IPS-20b (cell line): ENCODE measurements around the gene ZMYM1.

ENCODE experiments used
- H3K27ac ChIP-seq: one replicate; pipeline ENCODE4 v1.5.1; 2013; ENCODE audit warnings: low read length
- H3K27me3 ChIP-seq: 2 replicates; pipeline ENCODE4 v1.6.1; 2013; ENCODE audit warnings: mild to moderate bottlenecking, low read length, inconsistent platforms; ENCODE audit not compliant: insufficient read depth
- H3K36me3 ChIP-seq: 2 replicates; pipeline ENCODE4 v1.6.1; 2013; ENCODE audit warnings: low read depth, mild to moderate bottlenecking, inconsistent platforms, low read length, moderate library complexity; ENCODE audit not compliant: insufficient read depth
- H3K4me1 ChIP-seq: 2 replicates; pipeline ENCODE4 v1.6.1; 2013; ENCODE audit warnings: mild to moderate bottlenecking, control low read depth, inconsistent platforms, low read length, moderate library complexity; ENCODE audit not compliant: insufficient read depth
- H3K4me3 ChIP-seq: 2 replicates; pipeline ENCODE4 v1.5.1; 2013; ENCODE audit warnings: mild to moderate bottlenecking, low read length, inconsistent platforms
- H3K9ac ChIP-seq: 2 replicates; pipeline ENCODE4 v1.6.1; 2013; ENCODE audit warnings: low read depth, mild to moderate bottlenecking, inconsistent platforms, low read length, moderate library complexity
- H3K9me3 ChIP-seq: 2 replicates; pipeline ENCODE4 v1.6.1; 2013; ENCODE audit warnings: mild to moderate bottlenecking, low read depth, low read length, inconsistent platforms; ENCODE audit not compliant: insufficient read depth

Gene ZMYM1

DNA sequence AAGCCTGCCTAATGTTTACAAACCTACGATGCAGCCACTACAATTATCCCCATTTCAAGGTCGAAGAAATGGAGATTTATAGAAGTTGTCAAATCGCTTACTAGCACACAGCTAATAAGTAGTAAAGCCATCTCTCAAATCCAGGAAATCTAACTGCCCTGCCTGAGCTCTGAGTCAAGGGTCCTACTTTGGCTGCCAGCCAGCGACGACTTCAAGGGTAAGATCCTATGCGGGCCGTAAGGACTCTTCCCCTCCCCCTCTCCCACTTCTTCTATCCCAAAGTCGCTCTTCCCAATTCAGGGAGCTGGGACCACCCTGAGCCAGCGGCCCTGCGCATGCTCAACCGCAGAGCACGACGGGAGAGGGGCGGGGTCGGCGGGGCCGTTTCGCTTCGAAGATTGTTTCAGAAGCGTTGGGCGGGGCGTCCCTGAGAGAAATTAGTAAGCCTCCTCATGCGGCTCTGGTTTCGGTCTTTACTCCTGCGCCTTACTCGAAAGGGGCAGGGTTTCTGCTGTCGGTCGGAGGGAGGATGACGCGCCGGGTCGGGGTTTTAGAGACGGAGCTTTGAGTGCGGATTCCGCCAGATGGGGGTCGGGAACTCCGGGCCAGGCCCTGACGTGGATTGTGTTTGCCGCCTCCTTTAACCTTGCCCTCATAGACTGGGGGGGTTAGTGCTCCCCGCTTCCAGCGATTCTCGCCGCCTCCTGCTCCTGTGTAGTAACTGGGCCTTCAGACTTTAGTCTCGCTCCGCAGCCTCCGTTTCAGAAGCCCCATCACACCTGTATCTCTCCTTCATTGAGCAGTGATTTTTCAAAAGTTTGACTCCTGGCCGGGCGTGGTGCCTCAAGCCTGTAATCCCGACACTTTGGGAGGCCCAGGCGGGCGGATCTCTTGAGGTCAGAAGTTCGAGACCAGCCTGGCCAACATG is at the start of gene ZMYM1:
Gene ZMYM1, plus strand, starts transcription at position 383 of the 928 bp plus-strand sequence. CDS start 14,603 bp downstream, outside the sequence.
- 0 out of 2 replicates have a peak, but pooled peaks cover 3% of the 10 kb centered on the region for H3K36me3 ChIP-seq
- H3K4me1 ChIP-seq = peaks cover 9% of the 10 kb centered on the region; the same call in 1 of the 2 replicates
- H3K27me3 ChIP-seq = no peaks in the 10 kb centered on the region
- H3K4me3 ChIP-seq = peak within 1 kb of the TSS; percentile 87
- H3K27ac ChIP-seq = peak within 1 kb of the TSS; percentile 75
- H3K9me3 ChIP-seq = no peaks in the 10 kb centered on the region
- H3K9ac ChIP-seq = peak within 1 kb of the TSS; percentile 91

DNA sequence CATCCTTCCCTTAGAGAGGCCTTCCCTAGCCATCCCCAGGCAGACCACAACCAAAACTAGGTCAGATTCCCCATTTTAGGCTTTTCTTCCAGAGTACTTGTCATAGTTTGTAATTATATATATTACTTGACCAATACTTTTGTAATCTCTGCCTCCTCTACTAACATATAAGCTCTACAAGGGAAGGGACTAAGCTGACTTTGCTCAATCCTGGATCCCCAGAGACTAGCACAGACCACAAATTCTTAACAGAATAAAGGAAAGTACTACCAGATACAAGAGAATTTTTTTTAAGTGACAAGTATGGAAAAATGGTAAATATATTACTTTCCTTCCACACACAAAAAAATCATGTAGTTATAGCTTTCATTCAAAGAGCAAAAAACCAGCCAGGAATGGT is 49.4 kb upstream of the ZMYM1 start:
- Histone ChIP-seq H3K27me3 (no peaks in the 10 kb centered on the region), H3K4me1 (peaks cover 4% of the 10 kb centered on the region; the same call in 1 of the 2 replicates), H3K9me3 (peaks cover 17% of the 10 kb centered on the region), H3K9ac (no peak overlapping the region), H3K4me3 (no peak overlapping the region), H3K27ac (no peak overlapping the region), H3K36me3 (0 out of 2 replicates have a peak, but pooled peaks cover 10% of the 10 kb centered on the region)

DNA sequence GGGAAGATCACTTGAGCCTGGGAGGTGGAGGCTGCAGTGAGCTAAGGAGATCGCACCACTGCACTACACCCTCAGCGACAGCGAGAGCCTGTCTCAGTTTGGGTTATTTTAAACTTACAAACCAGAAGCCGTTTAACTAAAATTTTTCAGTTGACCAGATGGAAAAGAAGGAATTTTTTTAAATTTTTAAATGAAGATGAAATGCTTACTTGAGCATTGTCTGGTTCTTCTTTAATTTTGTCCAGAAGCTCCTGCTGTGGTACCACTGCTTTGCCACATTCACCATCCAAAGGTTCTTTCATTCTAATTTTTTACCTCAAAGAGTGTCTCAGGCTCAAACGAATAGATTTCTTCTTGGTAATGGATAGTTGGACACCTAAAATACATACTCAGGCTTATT is 48.8 kb upstream of the ZMYM1 start:
- Histone ChIP-seq H3K27me3 (no peaks in the 10 kb centered on the region), H3K9ac (peak overlapping the region; percentile 91; the same call in 1 of the 2 replicates), H3K4me3 (peak overlapping the region; percentile 98), H3K27ac (no peak overlapping the region), H3K36me3 (0 out of 2 replicates have a peak, but pooled peaks cover 10% of the 10 kb centered on the region), H3K4me1 (peaks cover 4% of the 10 kb centered on the region; the same call in 1 of the 2 replicates), H3K9me3 (peaks cover 17% of the 10 kb centered on the region)

DNA sequence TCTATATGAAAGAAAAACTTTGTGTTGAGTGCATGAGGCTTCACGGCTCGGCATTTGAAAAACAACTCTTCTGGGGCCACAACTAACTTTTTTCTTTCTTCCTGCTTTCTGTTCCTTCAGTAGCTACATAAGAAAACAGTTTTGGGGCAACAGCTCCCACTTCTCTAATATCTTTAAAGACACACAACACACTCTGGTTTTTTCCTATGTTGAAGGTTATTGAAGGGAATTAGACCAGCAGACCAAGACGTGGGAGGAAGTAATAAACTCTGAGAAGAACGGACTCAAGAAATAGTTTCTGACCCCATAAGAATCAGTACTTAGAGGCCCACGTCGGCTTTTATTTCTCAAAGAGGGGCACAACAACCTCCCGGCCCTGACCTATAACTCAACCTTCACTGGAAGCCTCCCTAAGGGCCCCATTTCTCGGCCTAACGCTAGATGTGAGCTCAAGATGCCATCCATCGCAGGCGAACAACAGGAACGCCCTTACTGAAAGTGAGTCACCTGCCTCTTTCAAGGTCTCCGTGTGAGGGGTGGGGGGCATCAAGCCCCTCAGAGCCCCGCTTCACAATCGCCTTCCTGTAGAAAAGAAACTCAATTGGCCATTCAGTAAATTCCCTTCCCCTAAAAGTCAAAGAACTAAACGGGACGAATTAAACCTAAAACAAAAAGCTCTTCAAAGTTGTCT is 48.3 kb upstream of the ZMYM1 start:
- H3K9me3 ChIP-seq = peaks cover 17% of the 10 kb centered on the region
- no peaks in the 10 kb centered on the region for H3K27me3 ChIP-seq
- peaks cover 4% of the 10 kb centered on the region; the same call in 1 of the 2 replicates for H3K4me1 ChIP-seq
- 0 out of 2 replicates have a peak, but pooled peaks cover 10% of the 10 kb centered on the region for H3K36me3 ChIP-seq
- H3K27ac ChIP-seq = no peak overlapping the region
- peak overlapping the region; percentile 98 for H3K4me3 ChIP-seq
- peak overlapping the region; percentile 91 for H3K9ac ChIP-seq

DNA sequence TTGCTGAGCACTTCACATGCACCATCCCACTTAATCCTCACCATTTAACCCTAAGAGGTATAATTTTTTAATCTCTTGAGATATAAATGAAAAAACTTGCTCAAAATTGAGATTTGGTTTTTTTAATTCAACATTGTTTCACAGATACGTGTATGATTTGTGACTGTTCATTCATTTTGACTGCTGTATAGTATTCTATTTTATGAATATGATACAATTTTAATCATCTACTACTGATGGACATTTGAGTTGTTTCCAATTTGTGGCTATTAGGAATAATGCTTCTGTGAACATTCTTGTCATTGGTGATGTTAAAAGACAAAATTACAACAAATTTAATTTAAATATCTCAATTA is 46.8 kb upstream of the ZMYM1 start:
- Histone ChIP-seq H3K9me3 (peaks cover 17% of the 10 kb centered on the region), H3K9ac (no peak overlapping the region; the same call in 1 of the 2 replicates), H3K27ac (no peak overlapping the region), H3K36me3 (0 out of 2 replicates have a peak, but pooled peaks cover under 1% of the 10 kb centered on the region), H3K27me3 (no peaks in the 10 kb centered on the region), H3K4me1 (peaks cover 4% of the 10 kb centered on the region; the same call in 1 of the 2 replicates), H3K4me3 (peak overlapping the region; percentile 98)

DNA sequence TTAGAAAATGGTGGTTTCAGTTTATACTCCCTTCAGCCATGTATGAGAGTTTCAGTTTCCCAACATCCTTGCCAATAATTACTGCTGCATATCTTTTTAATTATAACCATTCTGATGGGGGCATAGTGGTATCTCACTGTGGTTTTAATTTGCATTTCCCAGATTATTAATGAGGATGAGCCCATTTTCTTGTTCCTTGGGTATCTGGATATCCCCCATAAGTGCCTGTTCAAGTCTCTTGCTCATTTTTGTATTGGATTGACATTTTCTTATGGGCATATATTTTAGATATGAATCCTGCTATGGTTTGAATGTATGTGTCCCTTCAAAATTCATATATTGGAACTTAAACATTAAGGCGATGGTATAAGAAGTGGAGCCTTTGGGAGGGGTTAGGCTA is 45.8 kb upstream of the ZMYM1 start:
- no peak overlapping the region for H3K9ac ChIP-seq
- H3K4me3 ChIP-seq = no peak overlapping the region
- no peak overlapping the region for H3K27ac ChIP-seq
- H3K36me3 ChIP-seq = no peaks in the 10 kb centered on the region
- H3K27me3 ChIP-seq = no peaks in the 10 kb centered on the region
- peaks cover 17% of the 10 kb centered on the region for H3K9me3 ChIP-seq
- peaks cover 4% of the 10 kb centered on the region; the same call in 1 of the 2 replicates for H3K4me1 ChIP-seq

DNA sequence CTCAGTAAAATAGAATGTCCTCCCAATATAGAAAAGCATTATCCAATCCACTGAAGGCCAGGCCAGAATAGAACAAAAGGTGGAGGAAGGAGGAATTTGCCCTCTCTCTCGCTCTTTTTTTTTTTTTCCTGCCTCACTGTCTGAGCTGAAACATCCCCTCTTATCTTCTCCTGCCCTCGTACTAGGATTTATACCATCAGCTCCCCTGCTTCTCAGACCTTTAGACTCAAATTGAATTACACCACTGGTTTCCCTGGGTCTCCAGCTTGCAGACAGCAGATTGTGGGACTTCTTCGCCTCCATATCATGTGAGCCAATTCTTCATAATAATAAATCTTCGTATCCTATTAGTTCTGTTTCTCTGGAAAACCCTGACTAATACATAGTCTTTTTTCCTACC is 42.6 kb upstream of the ZMYM1 start:
- Histone ChIP-seq H3K9ac (no peak overlapping the region), H3K27me3 (no peaks in the 10 kb centered on the region), H3K27ac (no peak overlapping the region), H3K9me3 (peaks cover 17% of the 10 kb centered on the region), H3K4me1 (no peaks in the 10 kb centered on the region), H3K36me3 (no peaks in the 10 kb centered on the region), H3K4me3 (no peak overlapping the region)

DNA sequence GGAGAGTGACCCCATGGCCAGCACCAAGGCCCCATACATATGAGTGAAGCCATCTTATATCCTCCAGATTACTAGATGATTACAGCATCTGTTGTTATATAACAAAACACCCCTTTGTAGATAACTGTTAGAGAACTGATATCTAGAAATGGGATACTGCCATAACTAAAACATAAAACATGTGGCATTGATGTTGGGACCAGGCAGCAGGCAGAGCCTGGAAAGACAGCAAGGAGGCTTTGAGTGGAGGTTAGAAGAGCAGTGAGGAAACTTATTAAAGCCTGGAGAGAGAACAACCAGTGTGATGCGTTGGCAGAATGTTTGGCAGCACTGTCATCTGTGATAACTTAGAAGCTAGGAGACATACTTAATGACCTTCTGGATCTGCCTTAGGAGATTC is 42.0 kb upstream of the ZMYM1 start:
- Histone ChIP-seq H3K27ac (no peak overlapping the region), H3K4me1 (no peaks in the 10 kb centered on the region), H3K4me3 (no peak overlapping the region), H3K9ac (no peak overlapping the region), H3K9me3 (peaks cover 16% of the 10 kb centered on the region), H3K36me3 (no peaks in the 10 kb centered on the region), H3K27me3 (no peaks in the 10 kb centered on the region)

DNA sequence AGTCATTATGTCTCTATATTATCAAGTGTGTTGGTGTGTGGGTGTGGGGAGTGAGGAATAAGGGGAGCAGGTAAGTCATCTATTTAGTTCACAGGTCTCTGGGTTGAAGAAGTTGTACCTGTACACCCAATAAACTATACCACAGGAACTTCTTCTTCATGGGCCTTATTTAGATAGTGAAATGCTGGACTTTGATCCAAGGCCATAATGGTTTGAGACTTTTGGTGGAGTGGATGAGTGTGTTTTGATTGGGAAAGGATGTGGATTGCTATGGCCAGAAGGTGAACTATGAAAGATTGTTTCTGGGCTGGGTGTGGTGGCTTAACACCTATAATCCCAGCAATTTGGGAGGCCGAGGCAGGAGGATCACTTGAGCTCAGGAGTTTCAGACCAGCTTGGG is 40.5 kb upstream of the ZMYM1 start:
- Histone ChIP-seq H3K4me3 (no peak overlapping the region), H3K4me1 (no peaks in the 10 kb centered on the region), H3K9ac (no peak overlapping the region), H3K27me3 (no peaks in the 10 kb centered on the region), H3K27ac (no peak overlapping the region), H3K9me3 (peaks cover under 1% of the 10 kb centered on the region; the same call in 1 of the 2 replicates), H3K36me3 (no peaks in the 10 kb centered on the region)

DNA sequence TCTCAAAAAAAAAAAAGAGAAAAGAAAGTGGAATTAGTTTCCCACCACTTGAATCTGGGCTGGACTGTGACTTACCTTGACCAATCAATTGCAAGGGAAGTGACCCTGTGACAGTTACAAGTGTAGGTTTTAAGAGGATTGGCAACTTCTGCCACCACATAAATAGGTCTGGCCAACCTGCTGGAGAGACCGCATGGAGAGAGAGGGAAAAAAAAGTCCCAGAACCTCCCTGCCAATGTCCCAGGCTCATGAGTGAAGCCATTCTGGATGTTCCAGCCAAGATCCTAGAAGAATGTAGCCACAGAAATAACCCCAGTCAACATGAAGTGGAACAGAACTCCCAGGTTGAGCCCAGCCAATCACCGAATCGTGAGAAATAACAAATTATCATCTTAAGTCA is 35.7 kb upstream of the ZMYM1 start:
- Histone ChIP-seq H3K9me3 (no peaks in the 10 kb centered on the region), H3K4me3 (no peak overlapping the region), H3K9ac (no peak overlapping the region), H3K36me3 (no peaks in the 10 kb centered on the region), H3K27me3 (no peaks in the 10 kb centered on the region), H3K27ac (no peak overlapping the region), H3K4me1 (no peaks in the 10 kb centered on the region)

DNA sequence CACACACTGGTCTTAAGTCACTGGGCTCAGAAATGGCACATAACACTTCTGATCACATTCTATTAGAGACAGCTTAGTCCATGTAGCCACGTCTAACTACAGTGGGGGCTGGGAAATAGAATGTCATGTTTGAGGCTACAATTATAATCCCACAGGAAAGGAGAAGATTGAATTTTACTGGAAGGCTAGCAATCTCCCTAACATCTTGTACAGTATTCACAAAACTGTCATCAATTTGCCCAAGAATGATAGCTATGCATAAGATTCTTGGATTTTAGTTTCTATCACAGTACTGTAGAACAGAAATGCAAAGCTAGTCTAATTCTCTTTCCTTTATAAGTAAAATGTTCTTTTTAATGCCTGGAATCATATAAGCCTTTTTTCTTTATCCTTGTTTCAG is 34.8 kb upstream of the ZMYM1 start:
- no peaks in the 10 kb centered on the region for H3K36me3 ChIP-seq
- H3K9me3 ChIP-seq = no peaks in the 10 kb centered on the region
- H3K27me3 ChIP-seq = no peaks in the 10 kb centered on the region
- no peak overlapping the region for H3K27ac ChIP-seq
- no peak overlapping the region for H3K9ac ChIP-seq
- no peak overlapping the region for H3K4me3 ChIP-seq
- H3K4me1 ChIP-seq = no peaks in the 10 kb centered on the region
